Measurements from ENCODE around the gene FHOD3.

DNA sequence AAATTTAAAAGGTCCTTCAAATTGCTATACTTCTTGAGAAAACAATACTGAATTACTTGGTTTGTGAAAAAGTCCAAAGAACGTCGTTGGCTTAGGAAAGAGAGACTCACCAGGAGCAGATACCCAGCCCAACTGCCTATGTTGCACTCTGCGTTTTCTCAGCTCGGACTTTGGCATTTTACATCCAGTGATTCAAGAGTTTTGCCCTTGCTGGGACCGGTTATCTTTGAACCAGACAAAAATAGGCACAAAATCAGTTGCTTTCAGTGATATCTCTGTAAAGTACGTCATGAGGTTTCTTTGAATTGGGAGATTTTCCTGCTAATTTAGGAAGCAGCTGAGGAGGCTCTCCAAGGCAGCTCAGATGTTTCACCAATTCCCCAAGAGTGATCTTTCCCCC, 29.3 kb downstream of the FHOD3 start:
- TF ChIP-seq, protein P1, sequence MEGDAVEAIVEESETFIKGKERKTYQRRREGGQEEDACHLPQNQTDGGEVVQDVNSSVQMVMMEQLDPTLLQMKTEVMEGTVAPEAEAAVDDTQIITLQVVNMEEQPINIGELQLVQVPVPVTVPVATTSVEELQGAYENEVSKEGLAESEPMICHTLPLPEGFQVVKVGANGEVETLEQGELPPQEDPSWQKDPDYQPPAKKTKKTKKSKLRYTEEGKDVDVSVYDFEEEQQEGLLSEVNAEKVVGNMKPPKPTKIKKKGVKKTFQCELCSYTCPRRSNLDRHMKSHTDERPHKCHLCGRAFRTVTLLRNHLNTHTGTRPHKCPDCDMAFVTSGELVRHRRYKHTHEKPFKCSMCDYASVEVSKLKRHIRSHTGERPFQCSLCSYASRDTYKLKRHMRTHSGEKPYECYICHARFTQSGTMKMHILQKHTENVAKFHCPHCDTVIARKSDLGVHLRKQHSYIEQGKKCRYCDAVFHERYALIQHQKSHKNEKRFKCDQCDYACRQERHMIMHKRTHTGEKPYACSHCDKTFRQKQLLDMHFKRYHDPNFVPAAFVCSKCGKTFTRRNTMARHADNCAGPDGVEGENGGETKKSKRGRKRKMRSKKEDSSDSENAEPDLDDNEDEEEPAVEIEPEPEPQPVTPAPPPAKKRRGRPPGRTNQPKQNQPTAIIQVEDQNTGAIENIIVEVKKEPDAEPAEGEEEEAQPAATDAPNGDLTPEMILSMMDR (conservative IDR thresholded peaks at IDR 0.05 in 1 of 2, IDR thresholded peaks at IDR 0.05 in 1 of 2; ENCODE audit: extremely low read depth in 1 of 2, insufficient read depth in 1 of 2, low read depth in 1 of 2, low read length in 2 of 2) = no peak
- no peak for TF ChIP-seq EZH2 (IDR thresholded peaks at IDR 0.05; ENCODE audit: borderline replicate concordance, low read length)

Data from mammary epithelial cell (primary cell).